ENCODE results near the gene GLRX5. TPM values are rescaled to one million over a fixed set of nuclear protein-coding genes. Genes with fewer than 3 reads are reported as not detected.

The GLRX5 gene
- 43.7 and 45.6 TPM in 2 replicates for total RNA-seq

GRCh38 chr14:95534299-95535225 is at the start of gene GLRX5:
Gene GLRX5, plus strand, starts transcription at chr14:95535050. Its CDS starts 40 bp downstream, at chr14:95535090.
- peaks cover 49% of the 10 kb centered on the region for H3K4me1 Mint-ChIP-seq
- no peaks in the 10 kb centered on the region for H3K27me3 Mint-ChIP-seq
- peak within 1 kb of the TSS; percentile 91 for H3K4me3 Mint-ChIP-seq
- peak within 1 kb of the TSS; percentile 95 for H3K27ac Mint-ChIP-seq
- DNase-seq: peak; percentile 99
- intact Hi-C loops (cut with micrococcal nuclease): loop anchor here (1.0 to 10.0 kb wide), 8 partner anchors 11 to 970 kb away; partner anchors contain the start of genes DICER1, PAPOLA and SYNE3
- H3K9me3 Mint-ChIP-seq: no peaks in the 10 kb centered on the region
- peaks cover 37% of the 10 kb centered on the region for H3K36me3 Mint-ChIP-seq (ENCODE audit: low read depth)

DNA sequence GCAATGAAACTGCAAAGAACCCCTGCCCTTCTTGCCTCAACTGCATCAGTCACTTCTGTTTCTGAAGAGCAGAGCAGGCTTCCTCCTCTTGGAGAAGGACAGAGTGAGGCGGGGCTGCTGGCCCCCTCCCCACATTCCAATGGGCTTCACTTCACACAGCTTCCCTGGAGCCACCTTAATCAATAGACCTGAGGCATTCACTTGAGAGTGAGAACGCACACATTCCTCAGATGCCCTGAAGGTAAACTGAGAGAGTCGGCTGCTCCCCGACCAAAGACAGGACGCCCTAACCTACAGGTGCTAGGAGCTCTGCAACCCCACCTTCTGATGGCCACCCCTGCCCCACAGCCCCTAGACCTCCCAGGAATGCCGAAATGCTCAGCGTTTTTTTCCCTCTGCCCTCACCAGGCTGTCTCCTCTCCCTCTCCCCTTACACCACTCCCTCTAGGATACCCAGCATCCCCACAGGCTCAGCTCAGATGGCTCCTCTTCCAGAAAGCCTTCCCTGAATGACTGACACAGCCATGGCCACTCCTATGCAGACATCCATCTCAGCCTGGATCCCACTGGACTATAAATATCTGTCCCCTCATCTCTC is 49.5 kb upstream of the GLRX5 start:
- Mint-ChIP-seq H3K4me3 (no peak overlapping the region), H3K36me3 (ENCODE audit: low read depth) (peaks cover 22% of the 10 kb centered on the region), H3K9me3 (no peaks in the 10 kb centered on the region), H3K27me3 (no peaks in the 10 kb centered on the region), H3K27ac (peak overlapping the region; percentile 23), H3K4me1 (peaks cover 41% of the 10 kb centered on the region)
- intact Hi-C loops (cut with micrococcal nuclease): no loop called here
- DNase-seq: no peak

DNA sequence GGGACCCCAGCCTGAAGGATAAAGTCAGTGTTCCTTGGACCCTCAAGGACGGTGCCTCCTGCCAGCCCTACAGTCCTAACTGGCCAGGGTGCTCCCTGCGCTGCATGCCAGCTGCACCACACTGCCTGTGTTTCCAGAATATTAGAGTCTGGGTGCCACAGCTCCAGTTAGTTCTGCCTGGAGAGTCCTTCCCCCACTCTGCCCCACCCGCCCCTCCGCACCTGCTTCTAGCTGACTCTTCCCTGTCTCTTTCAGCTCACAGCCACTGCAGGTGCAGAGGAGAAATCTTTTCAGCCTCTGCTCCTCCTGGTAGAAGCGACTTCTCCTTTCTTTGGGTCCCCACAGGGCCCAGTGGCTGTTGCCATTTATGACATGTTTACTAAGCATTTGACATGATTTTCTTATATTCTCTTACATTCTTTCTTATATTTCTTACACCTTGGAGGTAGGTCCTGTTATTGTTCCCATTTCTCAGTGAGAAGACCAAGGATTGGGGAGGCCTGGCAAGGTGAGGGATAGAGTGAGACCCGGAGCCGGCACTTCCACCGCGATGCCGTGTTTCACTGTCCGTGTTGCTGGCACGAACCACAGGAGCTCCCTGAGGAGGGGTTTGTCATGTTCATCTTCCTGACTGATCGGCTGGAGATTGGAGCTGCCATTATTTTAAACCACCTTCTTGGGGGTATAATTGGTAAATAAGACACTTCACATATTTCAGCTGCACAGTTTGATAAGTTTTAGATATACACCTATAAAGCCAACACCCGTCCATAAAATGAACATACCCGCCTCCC is 47.8 kb upstream of the GLRX5 start:
- H3K9me3 Mint-ChIP-seq: no peaks in the 10 kb centered on the region
- H3K4me1 Mint-ChIP-seq: peaks cover 37% of the 10 kb centered on the region
- no peak overlapping the region for H3K4me3 Mint-ChIP-seq
- intact Hi-C loops (cut with micrococcal nuclease): no loop called here
- H3K27ac Mint-ChIP-seq: no peak overlapping the region
- H3K36me3 Mint-ChIP-seq (ENCODE audit: low read depth): peaks cover 27% of the 10 kb centered on the region
- no peak for DNase-seq
- no peaks in the 10 kb centered on the region for H3K27me3 Mint-ChIP-seq

- H3K27ac Mint-ChIP-seq: peak overlapping the region; percentile 49
- DNase-seq: no peak
- peaks cover 5% of the 10 kb centered on the region for H3K9me3 Mint-ChIP-seq
- H3K36me3 Mint-ChIP-seq (ENCODE audit: low read depth): peaks cover 32% of the 10 kb centered on the region
- intact Hi-C loops (cut with micrococcal nuclease): no loop called here
- H3K4me3 Mint-ChIP-seq: no peak overlapping the region
- no peaks in the 10 kb centered on the region for H3K27me3 Mint-ChIP-seq
- H3K4me1 Mint-ChIP-seq: peaks cover 37% of the 10 kb centered on the region
Measured at GRCh38 chr14:95487669-95488084, 47.2 kb upstream of the GLRX5 start.

DNA sequence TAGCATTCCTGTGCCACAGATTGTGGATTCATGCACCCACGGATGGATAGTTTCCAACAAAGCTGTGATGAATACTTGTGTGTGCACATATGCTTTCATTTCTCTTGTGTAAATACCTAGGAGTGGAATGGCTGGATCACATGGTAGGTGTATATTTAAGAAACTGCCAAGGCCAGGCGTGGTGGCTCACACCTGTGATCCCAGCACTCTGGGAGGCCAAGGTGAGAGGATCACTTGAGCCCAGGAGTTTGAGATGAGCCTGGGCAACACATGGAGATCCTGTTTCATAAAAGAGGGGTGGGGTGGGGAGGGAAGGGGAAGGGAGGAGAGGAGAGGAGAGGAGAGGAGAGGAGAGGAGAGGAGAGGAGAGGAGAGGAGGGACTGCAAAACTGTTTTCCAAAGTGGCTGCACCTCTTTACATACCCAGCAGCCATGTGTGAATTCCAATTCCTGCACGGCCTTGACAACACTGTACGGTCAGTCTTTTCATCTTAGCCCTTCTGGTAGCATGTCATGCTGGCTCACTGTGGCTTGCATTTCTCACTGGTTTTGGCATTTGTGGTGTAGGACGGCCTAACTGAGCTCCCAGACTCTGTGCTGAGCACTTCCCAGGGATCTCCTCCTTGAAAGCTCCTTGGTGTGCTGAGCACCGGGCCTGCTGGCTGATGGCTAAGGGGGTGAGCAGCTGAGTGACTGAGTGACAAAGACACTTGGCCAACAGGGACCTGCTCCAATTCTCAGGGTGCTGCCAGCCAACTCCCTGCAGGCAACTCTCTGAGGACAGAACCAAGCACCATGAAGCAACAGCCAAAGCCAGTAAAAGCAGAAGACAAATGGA is 46.3 kb upstream of the GLRX5 start:
- Mint-ChIP-seq H3K4me3 (no peak overlapping the region), H3K27ac (peak overlapping the region; percentile 51), H3K27me3 (no peaks in the 10 kb centered on the region), H3K4me1 (peaks cover 36% of the 10 kb centered on the region), H3K9me3 (peaks cover 5% of the 10 kb centered on the region), H3K36me3 (ENCODE audit: low read depth) (peaks cover 32% of the 10 kb centered on the region)
- no peak for DNase-seq
- intact Hi-C loops (cut with micrococcal nuclease): no loop called here

DNA sequence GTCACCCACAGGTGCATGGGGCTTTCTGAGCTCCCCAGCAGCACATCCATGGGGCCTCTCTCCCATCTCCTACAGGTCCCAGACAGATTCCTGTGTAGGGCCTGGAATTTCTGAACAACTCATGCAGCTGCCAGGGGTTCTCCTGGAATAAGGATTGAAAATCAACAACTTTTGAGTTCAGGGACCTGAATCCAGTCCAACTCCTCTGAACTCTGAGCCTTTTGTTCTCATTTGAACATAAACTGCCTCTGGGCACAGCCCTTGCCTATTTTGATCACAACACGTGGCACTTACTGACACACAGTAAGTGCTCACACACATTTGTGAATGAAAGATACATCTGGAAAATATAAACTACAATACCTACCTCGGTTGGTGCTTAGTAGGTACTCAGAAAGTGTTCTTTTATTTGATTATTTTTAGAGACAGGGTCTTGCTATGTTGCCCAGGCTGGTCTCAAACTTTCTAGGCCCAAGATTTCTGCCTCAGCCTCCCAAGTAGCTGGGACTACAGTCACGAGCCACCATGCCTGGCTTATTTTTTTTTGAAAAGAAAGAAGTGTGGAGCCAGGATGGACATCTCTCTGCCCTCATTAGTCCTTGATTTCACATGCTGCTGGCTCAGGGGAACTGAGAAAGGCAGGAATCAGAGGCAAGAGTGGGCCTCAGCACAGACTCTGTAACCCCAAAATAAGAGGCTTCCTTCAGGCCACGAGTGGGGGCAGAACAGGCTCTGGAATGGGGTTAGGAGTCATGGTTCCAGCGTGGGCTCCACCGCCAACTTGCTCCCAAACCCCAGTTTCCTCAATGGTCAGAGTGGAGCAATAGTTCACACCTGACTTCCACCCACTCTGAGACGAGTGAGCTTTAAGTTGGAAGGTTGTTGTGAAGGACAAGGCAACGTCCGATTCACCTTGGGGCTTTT is 45.4 kb upstream of the GLRX5 start:
- intact Hi-C loops (cut with micrococcal nuclease): loop anchor here (5.0 kb wide), 1 partner anchor 32 kb away; no protein-coding TSS in a partner anchor
- H3K9me3 Mint-ChIP-seq: peaks cover 5% of the 10 kb centered on the region
- no peak overlapping the region for H3K27ac Mint-ChIP-seq
- no peaks in the 10 kb centered on the region for H3K27me3 Mint-ChIP-seq
- no peak overlapping the region for H3K4me3 Mint-ChIP-seq
- peaks cover 34% of the 10 kb centered on the region for H3K36me3 Mint-ChIP-seq (ENCODE audit: low read depth)
- no peak for DNase-seq
- H3K4me1 Mint-ChIP-seq: peaks cover 37% of the 10 kb centered on the region

- H3K27me3 Mint-ChIP-seq: no peaks in the 10 kb centered on the region
- peaks cover 33% of the 10 kb centered on the region for H3K36me3 Mint-ChIP-seq (ENCODE audit: low read depth)
- no peak for DNase-seq
- H3K27ac Mint-ChIP-seq: no peak overlapping the region
- no peak overlapping the region for H3K4me3 Mint-ChIP-seq
- intact Hi-C loops (cut with micrococcal nuclease): loop anchor here (5.0 kb wide), 1 partner anchor 33 kb away; no protein-coding TSS in a partner anchor
- H3K4me1 Mint-ChIP-seq: peaks cover 39% of the 10 kb centered on the region
- peaks cover 5% of the 10 kb centered on the region for H3K9me3 Mint-ChIP-seq
Measured at GRCh38 chr14:95490138-95490509, 44.7 kb upstream of the GLRX5 start.

DNA sequence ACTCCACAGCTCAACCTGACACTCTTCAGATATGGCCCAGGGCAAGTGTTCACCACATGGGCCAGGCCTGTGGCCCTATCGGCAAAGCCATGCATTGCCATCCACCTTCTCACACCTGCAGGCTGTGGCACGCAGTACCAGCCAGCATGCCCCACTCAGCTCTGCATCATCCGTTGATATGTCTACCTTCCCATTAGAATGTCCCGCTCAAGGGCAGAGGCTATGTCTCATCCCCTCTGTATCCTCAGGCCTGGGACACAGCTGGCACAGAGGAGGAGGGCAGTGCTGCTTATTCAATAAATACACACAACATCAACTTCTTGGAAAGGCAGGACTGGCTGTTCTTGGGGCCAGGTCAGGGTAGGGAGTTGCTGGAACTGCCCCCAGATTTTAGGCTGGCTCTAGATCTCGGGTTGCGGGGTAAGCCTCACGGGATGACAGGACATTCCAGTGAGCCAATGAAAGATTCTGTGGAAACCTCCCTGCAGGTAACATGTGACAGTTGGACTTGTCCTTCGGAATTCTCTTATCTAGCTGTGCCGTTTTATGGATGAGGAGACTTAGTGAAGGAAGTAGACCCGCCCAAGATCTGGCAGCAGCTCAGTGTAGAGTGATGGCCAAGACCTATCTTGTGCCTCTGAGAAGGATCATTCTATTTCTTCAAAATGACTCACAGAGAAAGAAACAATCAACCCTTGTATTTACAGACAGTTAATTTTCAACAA is 44.0 kb upstream of the GLRX5 start:
- Mint-ChIP-seq H3K9me3 (peaks cover 5% of the 10 kb centered on the region), H3K27me3 (no peaks in the 10 kb centered on the region), H3K36me3 (ENCODE audit: low read depth) (peaks cover 35% of the 10 kb centered on the region), H3K27ac (peak overlapping the region; percentile 69), H3K4me1 (peaks cover 41% of the 10 kb centered on the region), H3K4me3 (no peak overlapping the region)
- DNase-seq: no peak
- intact Hi-C loops (cut with micrococcal nuclease): loop anchor here (5.0 kb wide), 1 partner anchor 34 kb away; no protein-coding TSS in a partner anchor

DNA sequence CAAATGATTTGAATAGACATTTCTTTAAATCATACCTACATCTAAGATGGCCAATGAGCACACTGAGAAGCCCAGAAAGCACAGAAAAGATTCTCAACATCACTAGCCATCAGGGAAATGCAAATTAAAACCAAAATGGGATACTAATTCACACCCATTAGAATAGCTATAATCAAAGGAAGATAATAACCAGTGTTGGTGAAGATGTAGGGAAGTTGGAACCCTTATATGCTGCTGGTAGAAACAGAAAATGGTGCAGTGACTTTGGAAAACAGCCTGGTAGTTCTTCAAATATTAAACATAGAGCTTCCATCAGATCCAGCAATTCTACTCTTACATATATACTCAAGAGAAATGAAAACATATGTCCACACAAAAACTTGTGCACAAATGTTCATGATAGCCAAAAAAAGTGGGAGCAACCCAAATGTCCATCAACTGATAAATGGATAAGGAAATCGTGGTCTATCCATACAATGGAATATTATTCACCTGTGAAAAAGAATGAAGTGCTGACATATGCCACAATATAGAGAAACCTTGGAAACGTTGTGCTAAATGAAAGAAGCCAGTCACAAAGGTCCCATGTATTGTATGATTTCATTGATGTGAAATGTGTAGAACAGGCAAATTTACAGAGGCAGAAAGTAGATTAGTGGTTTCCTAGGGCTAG is 42.8 kb upstream of the GLRX5 start:
- Mint-ChIP-seq H3K27me3 (no peaks in the 10 kb centered on the region), H3K4me1 (peaks cover 47% of the 10 kb centered on the region), H3K4me3 (no peak overlapping the region), H3K27ac (no peak overlapping the region), H3K36me3 (ENCODE audit: low read depth) (peaks cover 34% of the 10 kb centered on the region), H3K9me3 (peaks cover 5% of the 10 kb centered on the region)
- no peak for DNase-seq
- intact Hi-C loops (cut with micrococcal nuclease): loop anchor here (5.0 kb wide), 1 partner anchor 35 kb away; no protein-coding TSS in a partner anchor

DNA sequence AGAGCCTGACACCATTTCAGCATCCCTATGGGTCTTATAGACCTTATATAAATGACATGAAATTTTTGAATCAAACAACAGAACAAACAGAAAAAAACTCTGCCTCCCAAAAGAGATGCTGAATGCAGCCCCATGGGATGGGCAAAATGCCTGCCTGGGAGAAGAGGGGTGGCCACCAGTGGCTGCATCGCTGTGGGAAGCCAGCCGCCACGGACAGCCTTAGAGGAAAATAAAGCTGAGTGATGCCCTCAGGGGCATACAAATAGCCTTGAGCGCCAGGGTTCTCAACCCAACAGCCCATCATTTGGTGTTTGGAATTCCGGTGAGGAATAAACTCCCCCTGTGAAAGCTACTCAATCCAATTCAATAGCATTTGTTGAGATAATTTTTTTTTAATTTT is 41.3 kb upstream of the GLRX5 start:
- Mint-ChIP-seq H3K4me1 (peaks cover 52% of the 10 kb centered on the region), H3K36me3 (ENCODE audit: low read depth) (peaks cover 29% of the 10 kb centered on the region), H3K27ac (no peak overlapping the region), H3K27me3 (no peaks in the 10 kb centered on the region), H3K9me3 (peaks cover 5% of the 10 kb centered on the region), H3K4me3 (no peak overlapping the region)
- intact Hi-C loops (cut with micrococcal nuclease): loop anchor here (5.0 kb wide), 1 partner anchor 36 kb away; no protein-coding TSS in a partner anchor
- DNase-seq: no peak

DNA sequence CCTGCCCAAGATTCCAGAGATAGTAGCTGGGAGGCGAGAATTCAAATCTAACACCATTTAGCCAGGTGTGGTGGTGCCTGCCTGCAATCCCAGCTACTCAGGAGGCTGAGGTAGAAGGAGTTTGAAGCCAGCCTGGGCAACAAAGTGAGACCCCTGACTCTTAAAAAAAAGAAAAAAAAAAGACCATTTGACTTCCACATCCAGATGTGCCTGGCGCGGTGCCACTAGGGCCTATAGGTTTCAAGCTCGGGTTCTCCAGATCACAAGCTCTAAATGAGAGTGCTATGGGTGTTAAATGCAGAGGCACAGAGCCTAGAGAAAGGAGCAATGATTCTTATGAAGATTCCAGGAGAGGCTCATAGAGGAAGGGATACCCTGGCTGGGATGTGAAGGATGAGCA is 40.9 kb upstream of the GLRX5 start:
- DNase-seq: no peak
- peaks cover 51% of the 10 kb centered on the region for H3K4me1 Mint-ChIP-seq
- H3K27me3 Mint-ChIP-seq: no peaks in the 10 kb centered on the region
- intact Hi-C loops (cut with micrococcal nuclease): loop anchor here (5.0 kb wide), 1 partner anchor 37 kb away; no protein-coding TSS in a partner anchor
- no peak overlapping the region for H3K4me3 Mint-ChIP-seq
- H3K9me3 Mint-ChIP-seq: peaks cover 5% of the 10 kb centered on the region
- peak overlapping the region; percentile 57 for H3K27ac Mint-ChIP-seq
- peaks cover 27% of the 10 kb centered on the region for H3K36me3 Mint-ChIP-seq (ENCODE audit: low read depth)
